HG02885 (cell line): ENCODE results near the gene DDX11.
"Not testable (repeated sequence)": the region's sequence is repeated elsewhere in the genome, so short reads cannot be mapped to it uniquely, and the experiment has no call there.

Experiments used
- ATAC-seq: cut with Tn5 transposase; IDR thresholded peaks from one replicate; pipeline ENCODE4 v1.9.1; 2021; ENCODE audit warnings: mild to moderate bottlenecking; ENCODE audit not compliant: unreplicated experiment, poor library complexity

Gene DDX11

DNA sequence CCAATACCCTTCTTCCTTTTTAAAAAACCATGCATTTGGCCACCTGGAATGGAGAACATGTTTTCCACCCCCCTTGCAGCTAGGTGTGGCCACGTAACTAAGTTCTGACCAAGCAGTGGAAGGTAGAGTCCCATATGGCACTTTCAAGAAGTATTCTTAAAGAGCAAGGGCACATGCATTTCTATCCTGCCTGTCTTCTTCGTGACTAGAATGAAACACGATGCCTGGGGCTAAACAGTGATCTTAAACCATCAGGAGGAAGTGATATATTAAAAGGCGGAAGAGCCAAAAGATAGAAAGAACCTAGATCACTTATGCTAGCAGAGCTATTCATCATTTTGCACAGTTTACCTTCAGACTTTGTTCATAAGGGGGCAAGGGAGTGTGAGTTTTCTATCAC, 16.0 kb upstream of the DDX11 start:
- no peak for ATAC-seq

DNA sequence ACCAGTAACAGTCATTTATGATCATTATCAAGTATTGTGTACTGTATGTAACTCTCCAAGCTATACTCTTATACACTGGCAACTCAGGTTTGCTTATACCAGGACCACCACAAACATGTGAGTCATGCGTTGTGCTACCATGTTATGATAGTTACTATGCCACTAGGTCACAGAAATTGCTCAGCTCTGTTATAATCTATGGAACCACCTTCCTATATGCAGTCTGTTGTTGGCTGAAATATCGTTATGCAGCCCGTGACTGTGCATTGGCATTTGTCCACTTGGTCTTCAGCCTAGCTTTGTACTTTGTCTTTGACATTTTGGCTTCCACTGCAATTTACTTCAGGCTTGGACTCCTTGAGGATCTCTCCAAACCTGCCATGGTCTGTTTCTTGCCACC, 7.5 kb upstream of the DDX11 start:
- ATAC-seq, result not testable (repeated sequence)

DNA sequence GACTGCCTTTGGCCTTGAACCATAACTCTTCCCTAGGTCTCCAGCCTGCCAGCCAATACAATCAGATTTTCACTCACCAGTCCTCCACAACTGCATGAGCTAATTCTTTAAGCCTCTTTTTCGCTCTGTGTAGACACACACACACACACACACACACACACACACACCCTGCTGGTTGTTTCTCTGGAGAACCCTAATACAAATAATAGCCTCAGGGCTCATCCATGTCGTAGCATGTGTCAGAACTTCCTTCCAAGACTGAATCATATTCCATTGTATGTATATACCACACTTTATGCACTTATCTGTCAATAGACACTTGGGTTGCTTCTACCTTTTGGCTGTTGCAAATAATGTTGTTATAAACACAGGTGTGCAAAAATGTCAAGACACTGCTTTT, 6.0 kb upstream of the DDX11 start:
- not testable (repeated sequence) for ATAC-seq

DNA sequence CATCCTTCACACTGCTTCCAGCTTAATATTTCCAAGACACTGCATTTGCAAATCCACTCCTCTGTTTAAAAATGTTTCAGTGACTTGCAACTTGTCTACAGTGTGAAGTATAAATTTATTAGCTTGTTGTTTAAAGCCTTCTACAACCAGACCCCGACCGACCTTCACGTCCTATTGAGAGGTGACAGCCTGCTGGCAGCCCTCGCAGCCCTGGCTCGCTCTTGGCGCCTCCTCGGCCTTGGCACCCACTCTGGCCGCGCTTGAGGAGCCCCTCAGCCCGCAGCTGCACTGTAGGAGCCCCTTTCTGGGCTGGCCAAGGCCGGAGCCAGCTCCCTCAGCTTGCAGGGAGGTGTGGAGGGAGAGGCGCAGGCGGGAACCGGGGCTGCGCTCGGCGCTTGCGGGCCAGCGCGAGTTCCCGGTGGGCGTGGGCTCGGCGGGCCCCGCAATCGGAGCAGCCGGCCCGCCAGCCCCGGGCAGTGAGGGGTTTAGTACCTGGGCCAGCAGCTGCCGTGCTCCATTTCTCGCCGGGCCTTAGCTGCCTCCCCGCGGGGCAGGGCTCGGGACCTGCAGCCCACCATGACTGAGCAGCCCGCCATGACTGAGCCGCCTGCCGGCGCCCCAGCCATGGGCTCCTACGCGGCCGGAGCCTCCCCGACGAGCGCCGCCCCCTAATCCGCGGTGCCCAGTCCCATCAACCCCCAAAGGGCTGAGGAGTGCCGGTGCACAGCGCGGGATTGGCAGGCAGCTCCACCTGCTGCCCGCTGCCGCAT, 2.5 kb upstream of the DDX11 start:
- ATAC-seq, result not testable (repeated sequence)

DNA sequence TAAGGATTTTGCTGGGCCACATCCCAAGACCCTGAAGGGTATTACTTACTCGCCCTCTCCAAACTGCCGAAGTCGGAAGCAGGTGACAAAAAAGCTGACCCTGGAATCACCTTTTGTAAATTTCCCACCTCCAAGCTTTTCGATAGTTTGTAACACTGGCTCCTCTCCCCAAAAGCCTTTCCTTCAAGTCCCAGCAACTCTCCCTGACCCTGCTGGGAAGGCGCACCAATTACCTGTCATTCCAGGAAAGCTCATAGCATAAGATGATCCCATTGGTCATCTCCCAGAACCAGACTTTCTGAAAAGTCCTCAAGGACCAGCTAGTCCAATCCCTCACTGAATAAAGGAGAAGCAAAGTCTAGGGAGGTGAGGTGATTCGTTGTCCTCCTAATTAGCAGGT, 698 bp upstream of the DDX11 start:
- ATAC-seq, result not testable (repeated sequence)

DNA sequence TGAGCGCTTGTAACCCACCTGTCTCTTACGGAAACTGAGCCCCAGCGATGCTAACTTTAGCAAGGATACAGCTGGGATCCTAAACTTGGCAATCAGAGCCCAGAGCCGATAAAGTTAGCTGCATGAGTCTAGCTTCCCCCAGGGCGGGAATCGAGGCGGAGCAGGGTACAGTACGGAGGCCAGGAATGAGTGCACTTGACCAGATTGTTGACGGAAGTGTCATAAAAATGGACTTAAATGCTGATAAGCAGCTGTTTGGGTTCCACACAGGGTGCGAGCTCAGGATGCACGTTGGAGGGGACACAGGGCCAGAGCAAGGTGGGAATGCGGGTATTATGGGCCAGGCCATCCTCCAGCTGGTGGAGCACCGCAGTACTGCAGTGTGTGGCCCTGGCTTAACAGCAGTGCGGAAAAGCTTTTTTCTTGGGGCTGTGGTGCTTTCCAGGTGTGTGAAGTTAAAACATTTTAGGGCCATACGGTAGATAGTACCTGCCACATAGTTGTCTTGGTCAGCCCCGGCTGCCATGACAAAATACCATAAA, 744 bp downstream of the DDX11 start:
- peak; percentile 42 for ATAC-seq

DNA sequence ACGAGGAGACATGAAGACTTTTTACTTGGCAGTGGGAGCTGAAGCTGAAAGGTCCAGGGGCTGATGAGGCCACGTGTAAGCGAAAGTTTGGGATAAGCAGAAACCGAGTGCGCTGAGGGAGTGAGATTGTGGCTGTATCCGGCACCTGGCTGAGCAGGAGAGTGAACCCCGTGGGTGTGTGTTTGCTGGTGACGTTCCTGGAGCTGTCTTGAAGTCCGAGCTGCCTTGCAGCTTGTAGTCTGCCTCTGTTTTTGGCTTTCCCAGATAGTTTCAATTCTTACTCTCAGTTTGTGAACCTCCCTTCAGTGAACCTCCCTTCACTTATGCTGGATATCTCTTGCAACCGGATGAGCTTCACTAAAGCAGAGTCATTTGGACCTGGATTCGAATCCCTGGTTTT, 2.5 kb downstream of the DDX11 start:
- not testable (repeated sequence) for ATAC-seq

DNA sequence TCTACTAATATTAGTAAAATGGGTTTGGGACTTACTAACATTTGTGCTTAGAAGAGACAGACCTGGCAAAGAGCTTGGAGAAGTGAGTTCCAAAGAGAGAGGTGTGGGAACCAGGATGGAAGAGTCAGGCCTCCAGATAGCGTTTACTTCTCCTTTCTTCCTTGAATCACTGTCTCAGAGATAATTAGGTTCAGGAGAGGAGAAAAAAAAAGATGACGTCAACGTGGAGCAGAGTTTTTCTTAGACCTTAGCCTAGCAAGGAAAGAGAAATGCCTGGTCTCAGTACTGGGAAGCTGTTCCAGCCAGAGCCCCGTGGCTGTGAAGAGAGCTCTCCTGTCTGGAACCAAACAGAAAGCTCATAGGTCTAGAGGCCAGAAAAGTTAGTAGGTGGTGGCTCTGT, 3.4 kb downstream of the DDX11 start:
- not testable (repeated sequence) for ATAC-seq

DNA sequence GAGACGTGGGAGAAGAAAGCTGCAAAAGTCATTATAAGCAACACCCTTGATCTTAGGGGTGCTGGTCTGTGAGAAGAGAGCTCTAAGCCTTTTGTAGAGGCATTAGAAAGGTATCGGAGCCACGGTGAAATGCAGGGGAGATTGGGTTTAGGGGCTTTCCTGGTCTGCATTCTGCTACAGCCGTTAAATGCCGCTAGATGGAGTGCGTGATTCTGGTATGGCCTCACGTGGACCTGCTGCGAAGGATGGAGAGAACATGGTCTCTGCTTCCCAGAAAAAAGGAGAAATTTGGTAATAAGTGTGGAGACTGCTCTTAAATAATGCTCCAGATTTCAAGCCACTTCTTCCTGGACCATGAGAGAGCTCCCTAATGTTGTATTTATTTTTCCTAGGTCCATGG, 4.3 kb downstream of the DDX11 start:
- not testable (repeated sequence) for ATAC-seq

DNA sequence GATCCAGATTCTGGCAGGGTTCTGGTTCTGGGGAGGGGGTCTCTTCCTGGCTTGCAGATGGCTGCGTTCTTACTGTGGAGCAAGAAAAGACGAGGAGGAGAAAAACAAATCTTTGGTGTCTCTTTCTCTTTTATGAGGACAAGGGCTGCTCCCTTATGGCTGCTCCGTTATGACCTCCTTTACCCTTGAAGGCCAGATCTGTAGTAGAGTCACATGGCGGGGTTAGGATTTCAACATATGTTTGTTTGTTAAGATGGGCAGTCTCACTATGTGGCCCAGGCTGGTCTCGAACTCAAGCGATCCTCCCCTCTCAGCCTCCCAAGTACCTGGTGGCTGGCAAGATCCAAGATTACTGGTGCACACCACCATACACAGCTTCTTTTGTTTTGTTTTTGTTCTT, 5.8 kb downstream of the DDX11 start:
- ATAC-seq, result not testable (repeated sequence)

DNA sequence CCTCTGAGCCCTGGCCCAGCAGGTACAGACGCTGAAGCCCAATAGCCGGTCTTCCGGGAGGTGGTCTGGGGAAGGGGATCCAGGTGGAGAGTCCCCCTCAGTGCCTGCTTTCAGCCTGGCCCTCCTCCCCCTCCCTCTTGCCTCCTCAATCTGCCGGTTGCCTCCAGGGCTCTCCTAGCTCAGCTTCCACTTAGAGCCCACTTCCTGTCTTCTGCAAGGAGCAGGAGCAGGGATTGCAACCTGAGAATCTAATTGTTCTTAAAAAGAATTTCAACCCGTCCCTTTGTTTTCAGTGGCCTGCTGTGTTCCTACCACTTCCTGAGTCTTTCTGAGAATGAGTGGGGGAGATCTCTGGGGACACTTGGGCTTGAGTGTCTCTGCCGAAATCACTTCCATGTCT, 6.6 kb downstream of the DDX11 start:
- not testable (repeated sequence) for ATAC-seq

DNA sequence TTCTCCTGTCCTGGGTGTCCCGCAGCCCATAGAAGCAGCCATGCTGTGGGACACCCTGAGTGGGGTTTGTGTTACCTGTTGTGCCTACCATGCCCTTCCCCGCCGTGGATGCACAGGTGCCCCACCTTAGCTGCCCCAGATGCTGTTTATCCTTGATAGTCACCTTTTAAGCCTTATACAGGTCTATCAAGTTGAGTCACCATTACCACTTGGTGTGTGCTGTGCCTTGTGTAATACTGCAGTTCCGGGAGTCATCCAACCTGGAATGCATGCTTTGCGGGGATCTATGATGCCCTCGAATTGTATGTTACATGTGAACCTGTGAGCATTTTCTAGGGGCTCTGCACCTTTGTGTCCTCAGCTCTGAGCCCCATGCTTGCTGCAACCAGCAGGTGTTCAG, 7.6 kb downstream of the DDX11 start:
- not testable (repeated sequence) for ATAC-seq

DNA sequence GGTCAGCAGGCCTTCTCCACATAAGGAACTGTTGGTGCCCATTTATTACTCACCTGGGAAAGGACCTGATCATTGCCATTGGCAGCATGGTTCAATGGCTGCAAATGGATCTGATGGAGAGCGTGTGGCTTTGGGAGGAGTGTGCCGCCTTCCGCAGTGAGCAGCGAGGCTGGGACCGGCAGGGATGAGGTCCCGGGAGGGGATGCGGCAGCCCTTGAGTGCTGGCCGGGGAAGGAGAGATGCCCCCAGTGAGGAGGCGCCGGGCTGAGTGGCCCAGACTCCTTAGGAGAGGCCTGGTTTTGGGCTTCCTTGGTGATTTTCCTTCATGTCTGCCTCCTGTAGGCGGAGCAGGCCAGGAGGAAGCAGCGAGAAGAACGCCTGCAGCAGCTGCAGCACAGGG, 10.6 kb downstream of the DDX11 start:
- ATAC-seq, result not testable (repeated sequence)

DNA sequence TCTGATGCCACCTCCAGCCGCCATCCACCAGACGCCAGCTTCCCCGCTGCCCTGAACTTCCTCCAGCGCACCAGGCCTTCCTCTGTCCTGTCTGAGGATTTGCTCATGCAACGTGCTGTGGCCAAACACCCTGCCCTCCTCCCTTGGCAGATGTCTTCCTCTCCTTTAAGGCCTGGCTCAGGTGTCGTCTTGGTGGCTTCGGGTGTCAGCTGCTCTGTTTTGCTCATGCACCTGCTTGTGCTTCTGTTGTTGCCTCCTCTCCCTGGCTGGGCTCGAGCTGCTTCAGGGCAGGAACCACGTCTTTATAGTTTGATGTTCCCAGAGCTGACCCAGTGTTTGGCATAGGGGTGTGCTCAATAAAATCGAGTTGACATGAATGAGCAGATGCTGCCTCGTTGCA, 12.4 kb downstream of the DDX11 start:
- ATAC-seq, result not testable (repeated sequence)

DNA sequence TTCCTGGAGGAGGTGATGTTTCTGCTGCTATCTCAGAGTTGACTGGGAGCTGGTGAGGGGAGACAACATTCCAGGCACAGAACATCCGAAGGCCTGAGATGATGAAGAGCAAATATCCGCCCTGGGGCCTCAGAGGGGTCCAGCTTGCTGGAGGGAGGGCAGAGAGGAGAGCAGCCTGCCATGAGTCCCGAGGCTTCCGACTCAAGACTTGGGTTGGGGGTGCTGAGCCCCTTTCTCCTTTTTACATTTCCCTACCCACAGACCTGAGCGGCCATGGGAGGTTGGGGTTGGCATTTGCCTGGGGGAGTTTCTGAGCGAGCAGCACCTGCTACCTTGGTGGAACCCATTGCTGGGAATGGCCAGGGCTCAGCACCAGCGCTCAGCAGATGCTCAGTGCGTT, 13.8 kb downstream of the DDX11 start:
- not testable (repeated sequence) for ATAC-seq

DNA sequence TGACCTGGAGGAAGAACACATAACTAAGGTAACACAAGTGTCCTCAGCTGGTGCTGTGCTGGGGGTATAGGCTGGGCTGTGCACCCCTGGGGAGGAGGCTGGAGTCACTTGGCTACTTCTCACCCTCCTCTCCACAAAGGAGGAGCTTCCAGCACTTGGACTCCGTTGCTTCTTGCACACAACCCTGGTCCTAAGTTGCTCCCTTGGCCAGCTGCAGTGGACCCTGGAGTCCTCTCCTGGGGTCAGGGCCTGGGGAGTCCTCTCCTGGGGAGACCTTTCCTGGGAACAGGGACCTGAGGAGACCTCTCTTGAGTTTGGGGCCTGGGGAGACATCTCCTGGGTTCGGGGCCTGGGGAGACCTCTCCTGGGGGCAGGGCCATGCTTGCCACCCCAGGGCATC, 14.3 kb downstream of the DDX11 start:
- ATAC-seq, result not testable (repeated sequence)

DNA sequence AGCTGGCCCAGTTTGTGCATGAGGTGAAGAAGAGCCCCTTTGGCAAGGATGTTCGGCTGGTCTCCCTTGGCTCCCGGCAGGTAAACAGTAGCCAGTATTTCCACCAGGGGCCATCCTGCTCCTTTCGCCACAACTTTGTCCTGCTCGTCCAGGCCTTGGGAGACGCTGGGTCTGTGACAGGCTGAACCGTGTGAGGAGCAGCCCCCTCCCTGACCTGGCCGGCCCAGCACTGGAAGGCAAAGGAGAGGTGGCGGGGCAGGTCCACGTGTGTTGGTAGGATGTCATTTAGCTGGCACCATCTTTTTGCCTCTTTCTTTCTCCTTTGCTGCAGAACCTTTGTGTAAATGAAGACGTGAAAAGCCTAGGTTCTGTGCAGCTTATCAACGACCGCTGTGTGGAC, 15.4 kb downstream of the DDX11 start:
- ATAC-seq, result no peak

DNA sequence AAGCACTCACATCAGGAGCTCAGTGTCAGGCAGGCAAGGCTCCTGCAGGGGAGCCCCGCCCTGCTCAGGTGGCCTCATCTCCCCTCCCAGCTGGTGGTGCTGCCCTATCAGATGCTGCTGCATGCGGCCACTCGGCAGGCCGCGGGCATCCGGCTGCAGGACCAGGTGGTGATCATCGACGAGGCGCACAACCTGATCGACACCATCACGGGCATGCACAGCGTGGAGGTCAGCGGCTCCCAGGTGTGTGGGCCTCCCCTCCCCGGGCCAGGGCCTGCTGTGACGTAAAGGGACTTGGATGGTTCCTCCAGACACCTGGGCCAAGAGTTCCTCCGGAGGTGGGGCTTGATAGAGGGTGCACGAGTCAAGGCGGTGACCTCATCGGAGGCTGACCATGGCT, 18.0 kb downstream of the DDX11 start:
- ATAC-seq, result not testable (repeated sequence)

DNA sequence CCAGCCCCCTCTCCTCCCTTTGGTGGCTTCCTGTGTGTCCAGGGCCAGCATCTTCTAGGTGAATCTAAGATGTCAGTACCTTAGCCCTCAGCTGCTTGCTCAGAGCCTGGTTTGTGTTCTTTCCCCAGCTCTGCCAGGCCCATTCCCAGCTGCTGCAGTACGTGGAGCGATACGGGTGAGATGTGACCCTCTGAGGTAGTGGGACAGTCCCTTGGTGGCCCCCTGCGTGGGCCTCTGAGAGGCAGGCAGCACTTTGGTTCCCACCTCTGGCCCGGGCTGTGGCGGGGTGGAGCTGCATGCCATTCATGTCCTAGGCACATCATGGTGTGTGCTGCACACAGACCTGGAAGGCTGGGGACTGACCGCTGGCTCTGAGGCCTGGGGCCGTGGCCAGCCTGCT, 19.1 kb downstream of the DDX11 start:
- not testable (repeated sequence) for ATAC-seq

DNA sequence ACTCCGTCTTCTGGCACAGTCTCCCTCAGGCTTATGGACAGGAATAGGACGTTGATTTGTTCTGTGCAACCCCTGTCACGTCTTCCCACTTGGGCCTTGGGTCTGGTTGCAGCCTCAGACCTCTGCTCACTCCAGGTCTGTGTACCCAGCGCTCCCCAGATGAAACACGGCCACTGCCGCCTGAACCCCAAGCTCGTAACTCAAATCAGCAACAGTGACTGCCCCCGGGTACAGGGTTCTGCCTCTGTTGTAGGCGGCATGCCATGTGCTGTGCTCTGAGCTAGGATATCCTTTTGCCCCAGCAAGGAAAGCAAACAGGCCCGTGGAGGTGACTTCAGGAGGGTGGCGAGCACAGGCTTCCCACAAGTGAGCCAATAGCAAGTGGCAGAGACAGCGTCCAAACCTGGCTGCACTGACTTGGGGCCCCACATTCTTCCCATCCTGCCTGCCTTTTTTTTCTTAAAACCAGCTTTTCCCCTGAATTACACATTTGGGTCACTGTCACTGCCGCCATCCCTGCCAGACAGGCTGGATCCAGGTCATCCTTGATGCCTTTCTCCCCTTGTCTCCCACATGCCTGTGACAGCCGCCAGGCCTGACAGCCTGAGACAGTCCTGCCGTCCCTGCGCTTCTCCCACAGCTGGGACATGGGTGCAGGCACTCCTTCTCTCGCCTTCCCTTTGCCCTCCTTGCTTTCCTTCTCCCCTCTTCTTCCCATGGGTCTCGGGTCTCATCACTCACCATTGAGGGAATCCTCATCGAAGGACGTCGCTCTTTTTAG, 21.6 kb downstream of the DDX11 start:
- not testable (repeated sequence) for ATAC-seq
